Tibial artery (tissue), 4 donors: ENCODE measurements around the gene ATG2B.

Source experiments
- DNase-seq, 2 donors: peaks; one replicate each; pipeline ENCODE4 v3.0.0-alpha.2; 2019
- H3K27ac ChIP-seq, 2 donors: fragments of 200-600 bp; sonication (generic) in 1 of 2; 1 replicate in 1 of 2; 2 replicates in 1 of 2; pipeline ENCODE4 v1.5.1; 2018 to 2019; ENCODE audit warnings: mild to moderate bottlenecking in 1 of 2
- H3K27me3 ChIP-seq, 2 donors: fragments of 200-600 bp; sonication (generic) in 1 of 2; one replicate each; pipeline versions ENCODE4 v1.5.1 to v1.6.0; 2016 to 2019
- H3K36me3 ChIP-seq, 3 donors: fragments of 200-600 bp; sonication (generic) in 2 of 3; one replicate each; pipeline ENCODE4 v1.5.1; 2016 to 2019; ENCODE audit warnings: mild to moderate bottlenecking in 2 of 3
- H3K4me1 ChIP-seq, 4 donors: fragments of 200-600 bp; sonication (generic) in 2 of 4; 1 replicate in 3 of 4; 2 replicates in 1 of 4; pipeline ENCODE4 v1.5.1; 2016 to 2019
- H3K4me3 ChIP-seq, 2 donors: fragments of 200-600 bp; sonication (generic) in 1 of 2; 1 replicate in 1 of 2; 2 replicates in 1 of 2; pipeline ENCODE4 v1.5.1; 2018 to 2019; ENCODE audit warnings: mild to moderate bottlenecking in 2 of 2
- H3K9me3 ChIP-seq, 3 donors: fragments of 200-600 bp; sonication (generic) in 1 of 3; one replicate each; pipeline ENCODE4 v1.5.1; 2016 to 2019
- CTCF ChIP-seq, 2 experiments: fragments of 200-600 bp in 1 of 2; fragments of 450-650 bp in 1 of 2; IDR thresholded peaks; one replicate each; pipeline ENCODE4 v1.5.1; 2017 to 2019; ENCODE audit warnings: antibody characterized with exemption in 2 of 2, mild to moderate bottlenecking in 1 of 2, moderate library complexity in 1 of 2
- intact Hi-C: fragments of 100-400 bp; cut with DNase I; formaldehyde crosslinking; loops from one replicate; pipeline ENCODE4 v1.15.0; 2023; ENCODE audit warnings: low total_unique reads

ATG2B gene

GRCh38 chr14:96324219-96324618 is 38.9 kb downstream of the ATG2B start:
- Histone ChIP-seq H3K4me3 (no peak overlapping the region), H3K36me3 (peaks cover 65 to 85% (median 72%) of the 10 kb centered on the region in 3 donors), H3K27ac (no peak overlapping the region), H3K27me3 (no peaks in the 10 kb centered on the region), H3K4me1 (no peaks in the 10 kb centered on the region), H3K9me3 (no peaks in the 10 kb centered on the region)
- intact Hi-C loops: no loop called here
- no peak for TF ChIP-seq CTCF (IDR thresholded peaks at IDR 0.05)
- DNase-seq: no peak

- Histone ChIP-seq H3K4me3 (no peak overlapping the region), H3K4me1 (no peaks in the 10 kb centered on the region), H3K27ac (no peak overlapping the region), H3K36me3 (peaks cover 69 to 84% (median 78%) of the 10 kb centered on the region in 3 donors), H3K27me3 (no peaks in the 10 kb centered on the region), H3K9me3 (no peaks in the 10 kb centered on the region)
- intact Hi-C loops: no loop called here
- no peak for DNase-seq
- TF ChIP-seq CTCF (IDR thresholded peaks at IDR 0.05): no peak
These were observed 42.5 kb downstream of the ATG2B start for GRCh38 chr14:96320605-96321004.

- Histone ChIP-seq H3K36me3 (peaks cover 68 to 84% (median 78%) of the 10 kb centered on the region in 3 donors), H3K4me1 (no peaks in the 10 kb centered on the region), H3K27me3 (no peaks in the 10 kb centered on the region), H3K27ac (no peak overlapping the region), H3K4me3 (no peak overlapping the region), H3K9me3 (no peaks in the 10 kb centered on the region)
- DNase-seq: no peak
- intact Hi-C loops: no loop called here
- no peak for TF ChIP-seq CTCF (IDR thresholded peaks at IDR 0.05)
These were observed 44.3 kb downstream of the ATG2B start for GRCh38 chr14:96318836-96319235.

GRCh38 chr14:96316087-96316486 is 47.1 kb downstream of the ATG2B start:
- TF ChIP-seq CTCF (IDR thresholded peaks at IDR 0.05): no peak
- no peaks in the 10 kb centered on the region for H3K9me3 ChIP-seq
- no peak overlapping the region for H3K27ac ChIP-seq
- no peaks in the 10 kb centered on the region for H3K4me1 ChIP-seq
- no peak for DNase-seq
- intact Hi-C loops: no loop called here
- peaks cover 72 to 84% (median 78%) of the 10 kb centered on the region in 3 donors for H3K36me3 ChIP-seq
- no peak overlapping the region for H3K4me3 ChIP-seq
- no peaks in the 10 kb centered on the region for H3K27me3 ChIP-seq

- Histone ChIP-seq H3K4me1 (no peaks in the 10 kb centered on the region), H3K4me3 (no peak overlapping the region), H3K27ac (no peak overlapping the region), H3K27me3 (no peaks in the 10 kb centered on the region), H3K36me3 (peaks cover 79 to 98% (median 90%) of the 10 kb centered on the region in 3 donors), H3K9me3 (no peaks in the 10 kb centered on the region)
- TF ChIP-seq CTCF (IDR thresholded peaks at IDR 0.05): no peak
- DNase-seq: no peak
- intact Hi-C loops: no loop called here
These were observed 52.2 kb downstream of the ATG2B start for GRCh38 chr14:96310906-96311305.

- H3K9me3 ChIP-seq: no peaks in the 10 kb centered on the region
- H3K27ac ChIP-seq: no peak overlapping the region
- H3K4me1 ChIP-seq: no peaks in the 10 kb centered on the region
- intact Hi-C loops: no loop called here
- H3K4me3 ChIP-seq: no peak overlapping the region
- H3K27me3 ChIP-seq: no peaks in the 10 kb centered on the region
- H3K36me3 ChIP-seq: peaks cover 78 to 98% (median 90%) of the 10 kb centered on the region in 3 donors
- TF ChIP-seq CTCF (IDR thresholded peaks at IDR 0.05): no peak
- DNase-seq: no peak
These were observed 53.2 kb downstream of the ATG2B start for GRCh38 chr14:96309896-96310330.
